ENCODE measurements around the gene ABCC4. TPM values are rescaled to one million over a fixed set of nuclear protein-coding genes. Genes with fewer than 3 reads are reported as not detected.

ABCC4 gene
- total and polyA plus RNA-seq, 4 donors, result 0.74 to 22.5 (median 2.0) TPM

DNA sequence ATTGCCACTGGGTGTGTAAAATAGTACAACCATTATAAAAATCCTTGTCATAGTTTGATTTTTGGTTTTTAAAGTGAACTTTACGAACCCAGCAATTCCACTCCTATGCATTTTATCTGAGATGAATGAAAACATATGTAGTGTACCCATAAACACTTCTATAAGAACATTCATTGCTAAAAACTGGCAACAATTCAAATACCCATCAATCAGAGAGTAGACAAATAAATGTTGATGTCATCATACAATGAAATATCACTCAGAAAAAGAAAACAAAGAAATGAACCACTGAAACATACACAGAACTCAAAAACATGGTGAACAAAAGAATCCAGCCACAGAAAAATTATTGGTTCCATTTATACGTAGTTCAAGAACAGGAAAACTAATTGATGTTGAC is 202.3 kb downstream of the ABCC4 start:
- WGBS, result 94% methylated on average over 2 of the region's 2 CpGs
- Histone ChIP-seq H3K4me3 (ENCODE audit: low read depth in 1 of 3, low read length in 3 of 3) (no peak overlapping the region), H3K36me3 (ENCODE audit: control insufficient read depth in 4 of 4, insufficient read depth in 3 of 4, low read depth in 1 of 4, low read length in 3 of 4) (no peaks in the 10 kb centered on the region), H3K27ac (ENCODE audit: low read depth in 1 of 2, low read length in 2 of 2) (no peak overlapping the region), H3K4me1 (ENCODE audit: control insufficient read depth in 4 of 4, insufficient read depth in 4 of 4, low read length in 3 of 4) (no peaks in the 10 kb centered on the region), H3K9me3 (ENCODE audit: control insufficient read depth in 4 of 4, low read length in 3 of 4) (no peaks in the 10 kb centered on the region), H3K27me3 (ENCODE audit: control insufficient read depth in 4 of 4, insufficient read depth in 4 of 4, low read length in 3 of 4) (no peaks in the 10 kb centered on the region), H3K9ac (ENCODE audit: low read depth in 1 of 2, low read length in 2 of 2) (no peak overlapping the region)
- TF ChIP-seq RXRA (IDR thresholded peaks at IDR 0.05) (no peak), RAD21 (IDR thresholded peaks at IDR 0.05) (no peak), NR2F2 (IDR thresholded peaks at IDR 0.05) (no peak), TAF1 (conservative IDR thresholded peaks at IDR 0.05) (no peak), HNF4G (IDR thresholded peaks at IDR 0.05) (no peak), YY1 (IDR thresholded peaks at IDR 0.05) (no peak), FOXA1 (IDR thresholded peaks at IDR 0.05) (no peak), HNF4A (conservative IDR thresholded peaks at IDR 0.05) (no peak), JUND (IDR thresholded peaks at IDR 0.05) (no peak), SP1 (IDR thresholded peaks at IDR 0.05) (no peak), GABPA (IDR thresholded peaks at IDR 0.05 in 1 of 2, conservative IDR thresholded peaks at IDR 0.05 in 1 of 2) (no peak), EGR1 (IDR thresholded peaks at IDR 0.05; ENCODE audit: low read depth in 2 of 2) (no peak), FOXA2 (IDR thresholded peaks at IDR 0.05) (no peak)
- TF ChIP-seq, protein P1, sequence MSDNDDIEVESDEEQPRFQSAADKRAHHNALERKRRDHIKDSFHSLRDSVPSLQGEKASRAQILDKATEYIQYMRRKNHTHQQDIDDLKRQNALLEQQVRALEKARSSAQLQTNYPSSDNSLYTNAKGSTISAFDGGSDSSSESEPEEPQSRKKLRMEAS (IDR thresholded peaks at IDR 0.05), result no peak
- TF ChIP-seq, protein P2, sequence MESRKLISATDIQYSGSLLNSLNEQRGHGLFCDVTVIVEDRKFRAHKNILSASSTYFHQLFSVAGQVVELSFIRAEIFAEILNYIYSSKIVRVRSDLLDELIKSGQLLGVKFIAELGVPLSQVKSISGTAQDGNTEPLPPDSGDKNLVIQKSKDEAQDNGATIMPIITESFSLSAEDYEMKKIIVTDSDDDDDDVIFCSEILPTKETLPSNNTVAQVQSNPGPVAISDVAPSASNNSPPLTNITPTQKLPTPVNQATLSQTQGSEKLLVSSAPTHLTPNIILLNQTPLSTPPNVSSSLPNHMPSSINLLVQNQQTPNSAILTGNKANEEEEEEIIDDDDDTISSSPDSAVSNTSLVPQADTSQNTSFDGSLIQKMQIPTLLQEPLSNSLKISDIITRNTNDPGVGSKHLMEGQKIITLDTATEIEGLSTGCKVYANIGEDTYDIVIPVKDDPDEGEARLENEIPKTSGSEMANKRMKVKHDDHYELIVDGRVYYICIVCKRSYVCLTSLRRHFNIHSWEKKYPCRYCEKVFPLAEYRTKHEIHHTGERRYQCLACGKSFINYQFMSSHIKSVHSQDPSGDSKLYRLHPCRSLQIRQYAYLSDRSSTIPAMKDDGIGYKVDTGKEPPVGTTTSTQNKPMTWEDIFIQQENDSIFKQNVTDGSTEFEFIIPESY (IDR thresholded peaks at IDR 0.05), result no peak
- TF ChIP-seq, protein P3, sequence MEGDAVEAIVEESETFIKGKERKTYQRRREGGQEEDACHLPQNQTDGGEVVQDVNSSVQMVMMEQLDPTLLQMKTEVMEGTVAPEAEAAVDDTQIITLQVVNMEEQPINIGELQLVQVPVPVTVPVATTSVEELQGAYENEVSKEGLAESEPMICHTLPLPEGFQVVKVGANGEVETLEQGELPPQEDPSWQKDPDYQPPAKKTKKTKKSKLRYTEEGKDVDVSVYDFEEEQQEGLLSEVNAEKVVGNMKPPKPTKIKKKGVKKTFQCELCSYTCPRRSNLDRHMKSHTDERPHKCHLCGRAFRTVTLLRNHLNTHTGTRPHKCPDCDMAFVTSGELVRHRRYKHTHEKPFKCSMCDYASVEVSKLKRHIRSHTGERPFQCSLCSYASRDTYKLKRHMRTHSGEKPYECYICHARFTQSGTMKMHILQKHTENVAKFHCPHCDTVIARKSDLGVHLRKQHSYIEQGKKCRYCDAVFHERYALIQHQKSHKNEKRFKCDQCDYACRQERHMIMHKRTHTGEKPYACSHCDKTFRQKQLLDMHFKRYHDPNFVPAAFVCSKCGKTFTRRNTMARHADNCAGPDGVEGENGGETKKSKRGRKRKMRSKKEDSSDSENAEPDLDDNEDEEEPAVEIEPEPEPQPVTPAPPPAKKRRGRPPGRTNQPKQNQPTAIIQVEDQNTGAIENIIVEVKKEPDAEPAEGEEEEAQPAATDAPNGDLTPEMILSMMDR (IDR thresholded peaks at IDR 0.05; ENCODE audit: low read depth, low read length, missing input control), result no peak
- TF ChIP-seq, protein P4, sequence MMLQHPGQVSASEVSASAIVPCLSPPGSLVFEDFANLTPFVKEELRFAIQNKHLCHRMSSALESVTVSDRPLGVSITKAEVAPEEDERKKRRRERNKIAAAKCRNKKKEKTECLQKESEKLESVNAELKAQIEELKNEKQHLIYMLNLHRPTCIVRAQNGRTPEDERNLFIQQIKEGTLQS (IDR thresholded peaks at IDR 0.05), result no peak
- TF ChIP-seq, protein P5, sequence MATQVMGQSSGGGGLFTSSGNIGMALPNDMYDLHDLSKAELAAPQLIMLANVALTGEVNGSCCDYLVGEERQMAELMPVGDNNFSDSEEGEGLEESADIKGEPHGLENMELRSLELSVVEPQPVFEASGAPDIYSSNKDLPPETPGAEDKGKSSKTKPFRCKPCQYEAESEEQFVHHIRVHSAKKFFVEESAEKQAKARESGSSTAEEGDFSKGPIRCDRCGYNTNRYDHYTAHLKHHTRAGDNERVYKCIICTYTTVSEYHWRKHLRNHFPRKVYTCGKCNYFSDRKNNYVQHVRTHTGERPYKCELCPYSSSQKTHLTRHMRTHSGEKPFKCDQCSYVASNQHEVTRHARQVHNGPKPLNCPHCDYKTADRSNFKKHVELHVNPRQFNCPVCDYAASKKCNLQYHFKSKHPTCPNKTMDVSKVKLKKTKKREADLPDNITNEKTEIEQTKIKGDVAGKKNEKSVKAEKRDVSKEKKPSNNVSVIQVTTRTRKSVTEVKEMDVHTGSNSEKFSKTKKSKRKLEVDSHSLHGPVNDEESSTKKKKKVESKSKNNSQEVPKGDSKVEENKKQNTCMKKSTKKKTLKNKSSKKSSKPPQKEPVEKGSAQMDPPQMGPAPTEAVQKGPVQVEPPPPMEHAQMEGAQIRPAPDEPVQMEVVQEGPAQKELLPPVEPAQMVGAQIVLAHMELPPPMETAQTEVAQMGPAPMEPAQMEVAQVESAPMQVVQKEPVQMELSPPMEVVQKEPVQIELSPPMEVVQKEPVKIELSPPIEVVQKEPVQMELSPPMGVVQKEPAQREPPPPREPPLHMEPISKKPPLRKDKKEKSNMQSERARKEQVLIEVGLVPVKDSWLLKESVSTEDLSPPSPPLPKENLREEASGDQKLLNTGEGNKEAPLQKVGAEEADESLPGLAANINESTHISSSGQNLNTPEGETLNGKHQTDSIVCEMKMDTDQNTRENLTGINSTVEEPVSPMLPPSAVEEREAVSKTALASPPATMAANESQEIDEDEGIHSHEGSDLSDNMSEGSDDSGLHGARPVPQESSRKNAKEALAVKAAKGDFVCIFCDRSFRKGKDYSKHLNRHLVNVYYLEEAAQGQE (IDR thresholded peaks at IDR 0.05), result no peak
- DNase-seq (ENCODE audit: low spot score), result no peak
